ENCODE measurements around the gene AGAP1. TPM values are rescaled to one million over a fixed set of nuclear protein-coding genes. Genes with fewer than 3 reads are reported as not detected.

Gene AGAP1
- total and polyA plus RNA-seq, 7 donors, result 4.2 to 21.6 (median 16.6) TPM

DNA sequence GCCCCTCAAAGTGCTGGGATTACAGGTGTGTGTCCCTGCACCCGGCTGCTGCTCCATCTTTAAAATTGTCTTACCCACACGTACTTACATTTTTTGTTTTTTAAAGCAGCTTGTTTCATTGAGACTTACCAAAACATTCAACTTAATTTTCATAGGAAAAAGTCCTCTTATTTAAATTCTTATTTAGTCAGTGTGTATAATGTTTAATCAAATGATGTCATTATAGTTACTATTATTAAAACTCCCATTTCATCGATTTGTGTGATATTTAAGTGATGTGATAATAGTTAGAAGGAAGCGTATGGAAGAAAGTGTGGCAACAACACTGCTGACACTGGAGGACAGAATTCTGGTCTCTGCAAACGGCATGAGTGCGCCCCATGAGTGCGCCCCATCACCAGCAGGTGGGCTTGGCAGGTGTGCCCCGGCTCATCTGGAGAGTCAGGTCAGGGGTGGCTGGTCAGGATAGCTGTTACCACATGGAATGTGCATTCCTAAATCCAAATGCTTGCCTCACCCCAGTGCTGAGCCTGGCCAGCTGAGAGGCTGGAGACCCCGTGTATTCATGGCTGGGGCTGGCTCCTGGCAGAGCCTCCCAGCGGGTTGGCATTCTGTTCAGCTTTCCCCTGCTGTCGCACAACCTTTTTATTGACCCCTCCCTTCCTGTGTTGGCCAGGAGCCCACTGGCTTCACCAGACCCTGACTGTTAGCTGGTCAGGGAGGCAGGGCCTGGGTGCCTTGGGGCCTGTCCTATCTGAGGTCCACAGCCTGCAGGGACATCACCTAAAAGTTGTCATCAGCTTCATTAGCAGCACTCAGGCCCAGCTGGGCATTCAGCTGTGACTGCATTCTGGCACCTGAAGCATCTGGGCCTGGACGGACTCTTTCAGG lies 79.7 kb downstream of the AGAP1 start:
- H3K4me3 ChIP-seq, result no peak overlapping the region
- H3K9me3 ChIP-seq, result peaks cover 4% of the 10 kb centered on the region
- ATAC-seq (no peak), DNase-seq (no peak)
- no peaks in the 10 kb centered on the region for H3K36me3 ChIP-seq (ENCODE audit: insufficient read depth in 1 of 2, low read depth in 1 of 2)
- intact Hi-C loops (cut with DNase I), result no loop called here
- H3K27me3 ChIP-seq (ENCODE audit: insufficient read depth in 3 of 3, low read length in 2 of 3), result no peaks in the 10 kb centered on the region
- no peak for TF ChIP-seq CTCF (IDR thresholded peaks at IDR 0.05)
- 71 to 77% (median 71%) methylated on average over 12 of the region's 12 CpGs for WGBS, 3 donors
- peaks cover 28% of the 10 kb centered on the region for H3K4me1 ChIP-seq
- no peak overlapping the region for H3K27ac ChIP-seq

GRCh38 chr2:235575431-235575830 lies 81.6 kb downstream of the AGAP1 start:
- 87 to 89% (median 88%) methylated on average over 8 of the region's 8 CpGs for WGBS, 3 donors
- peaks cover 28% of the 10 kb centered on the region for H3K4me1 ChIP-seq

GRCh38 chr2:235575904-235576303 lies 82.1 kb downstream of the AGAP1 start:
- no peak for ATAC-seq
- DNase-seq, result no peak
- no peak overlapping the region for H3K4me3 ChIP-seq
- no peaks in the 10 kb centered on the region for H3K27me3 ChIP-seq (ENCODE audit: insufficient read depth in 3 of 3, low read length in 2 of 3)
- H3K9me3 ChIP-seq, result no peaks in the 10 kb centered on the region
- no peaks in the 10 kb centered on the region for H3K36me3 ChIP-seq (ENCODE audit: insufficient read depth in 1 of 2, low read depth in 1 of 2)
- H3K4me1 ChIP-seq, result peaks cover 28% of the 10 kb centered on the region
- intact Hi-C loops (cut with DNase I), result no loop called here
- H3K27ac ChIP-seq, result no peak overlapping the region
- WGBS, 3 donors, result 77 to 81% (median 77%) methylated on average over 8 of the region's 8 CpGs
- no peak for TF ChIP-seq CTCF (IDR thresholded peaks at IDR 0.05)

More at GRCh38 chr2:235575431-235575830, 81.6 kb downstream of the AGAP1 start:
- no peak for DNase-seq
- H3K36me3 ChIP-seq (ENCODE audit: insufficient read depth in 1 of 2, low read depth in 1 of 2), result no peaks in the 10 kb centered on the region
- no peaks in the 10 kb centered on the region for H3K9me3 ChIP-seq
- intact Hi-C loops (cut with DNase I), result no loop called here
- no peaks in the 10 kb centered on the region for H3K27me3 ChIP-seq (ENCODE audit: insufficient read depth in 3 of 3, low read length in 2 of 3)
- no peak for TF ChIP-seq CTCF (IDR thresholded peaks at IDR 0.05)
- ATAC-seq, result no peak
- no peak overlapping the region for H3K27ac ChIP-seq
- H3K4me3 ChIP-seq, result no peak overlapping the region

- intact Hi-C loops (cut with DNase I), result no loop called here
- Histone ChIP-seq H3K36me3 (ENCODE audit: insufficient read depth in 1 of 2, low read depth in 1 of 2) (no peaks in the 10 kb centered on the region), H3K4me1 (peaks cover 28% of the 10 kb centered on the region), H3K9me3 (no peaks in the 10 kb centered on the region), H3K27me3 (ENCODE audit: insufficient read depth in 3 of 3, low read length in 2 of 3) (no peaks in the 10 kb centered on the region), H3K27ac (no peak overlapping the region), H3K4me3 (no peak overlapping the region)
- peak in 3 of 4 donors; percentile 48 to 57 (median 51) for ATAC-seq
- 83 to 93% (median 84%) methylated on average over 11 of the region's 11 CpGs for WGBS, 3 donors
- TF ChIP-seq CTCF (IDR thresholded peaks at IDR 0.05), result no peak
- DNase-seq, result no peak
Observed at GRCh38 chr2:235576337-235576910, 82.6 kb downstream of the AGAP1 start.
